Body of pancreas (tissue), 4 donors: Measurements from ENCODE around the gene ZC3H13. TPM values are rescaled to one million over a fixed set of nuclear protein-coding genes. Genes with fewer than 3 reads are reported as not detected.

ENCODE experiments used
- ATAC-seq: fragments of 150-250 bp; one replicate; pipeline ENCODE4 v1.9.1; 2016
- DNase-seq, 4 donors: peaks; one replicate each; pipeline ENCODE4 v3.0.0-alpha.2; 2019
- H3K27ac ChIP-seq, 4 donors: fragments of 200-600 bp; sonication (generic); 1 replicate in 3 of 4; 2 replicates in 1 of 4; pipeline versions ENCODE4 v1.5.1 to v1.6.1; 2016 to 2019; ENCODE audit warnings: mild to moderate bottlenecking in 1 of 4, mixed read lengths in 1 of 4, moderate library complexity in 1 of 4
- H3K27me3 ChIP-seq, 2 donors: fragments of 200-600 bp; sonication (generic); one replicate each; pipeline ENCODE4 v1.6.0; 2016; ENCODE audit warnings: mild to moderate bottlenecking in 1 of 2
- H3K36me3 ChIP-seq, 2 donors: fragments of 200-600 bp; sonication (generic); replicated peaks in 1 of 2; 2 replicates each; pipeline ENCODE4 v1.5.1; 2016; ENCODE audit warnings: low read depth in 2 of 2; ENCODE audit not compliant: insufficient read depth in 1 of 2
- H3K4me1 ChIP-seq: fragments of 200-600 bp; sonication (generic); one replicate; pipeline ENCODE4 v1.6.0; 2016
- H3K4me3 ChIP-seq, 2 donors: fragments of 200-600 bp; sonication (generic); 1 replicate in 1 of 2; 2 replicates in 1 of 2; pipeline ENCODE4 v1.5.1; 2016 to 2019
- H3K9me3 ChIP-seq, 3 donors: fragments of 200-600 bp; sonication (generic); 1 replicate in 2 of 3; 2 replicates in 1 of 3; pipeline ENCODE4 v1.5.1; 2016
- CTCF ChIP-seq, 7 experiments: fragments of 450-650 bp in 4 of 7; fragments of 200-600 bp in 3 of 7; sonication (generic) in 3 of 7; IDR thresholded peaks; one replicate each; pipeline ENCODE4 v1.5.1; 2016 to 2019; ENCODE audit warnings: antibody characterized with exemption in 7 of 7
- POLR2A ChIP-seq, 3 donors: fragments of 450-650 bp; IDR thresholded peaks; one replicate each; pipeline ENCODE4 v1.6.1; 2016; ENCODE audit warnings: antibody characterized with exemption in 3 of 3, mild to moderate bottlenecking in 2 of 3
- WGBS, 2 donors: methylation state at CpG; one replicate each; pipeline ENCODE4 v1.1.5; 2017; 5-methylcytosine and 5-hydroxymethylcytosine counted together
- intact Hi-C: fragments of 100-400 bp; cut with DNase I; formaldehyde crosslinking; loops from one replicate; pipeline ENCODE4 v1.15.1; 2023
- total RNA-seq, 2 donors: library from RNA; depleted of rRNA; stranded (reverse); fragments of >200 nt; gene quantifications; one replicate each; pipeline ENCODE4 v1.1.0, GENCODE V29; 2016

The ZC3H13 gene
- total RNA-seq, 2 donors from 2014 or later: 12.7 to 31.0 TPM

- H3K27ac ChIP-seq: no peak overlapping the region
- H3K36me3 ChIP-seq: no peaks in the 10 kb centered on the region
- no peak for DNase-seq
- TF ChIP-seq CTCF (IDR thresholded peaks at IDR 0.05) (no peak), POLR2A (IDR thresholded peaks at IDR 0.05) (no peak)
- intact Hi-C loops: no loop called here
- H3K9me3 ChIP-seq: no peaks in the 10 kb centered on the region
- H3K4me1 ChIP-seq: no peaks in the 10 kb centered on the region
- H3K27me3 ChIP-seq: no peaks in the 10 kb centered on the region
- no peak overlapping the region for H3K4me3 ChIP-seq
- no peak for ATAC-seq
- WGBS, 2 donors: 77 to 83% methylated on average over 5 of the region's 5 CpGs
Measured at GRCh38 chr13:46071590-46072249, 19.2 kb upstream of the ZC3H13 start.

- WGBS, 2 donors: 81 to 88% methylated on average over 2 of the region's 2 CpGs
- Histone ChIP-seq H3K36me3 (no peaks in the 10 kb centered on the region), H3K27me3 (no peaks in the 10 kb centered on the region), H3K4me1 (no peaks in the 10 kb centered on the region), H3K9me3 (no peaks in the 10 kb centered on the region), H3K27ac (no peak overlapping the region), H3K4me3 (no peak overlapping the region)
- intact Hi-C loops: no loop called here
- TF ChIP-seq POLR2A (IDR thresholded peaks at IDR 0.05) (no peak), CTCF (IDR thresholded peaks at IDR 0.05) (no peak)
- DNase-seq: no peak
- ATAC-seq: no peak
Measured at GRCh38 chr13:46063292-46063691, 10.7 kb upstream of the ZC3H13 start.

- no peak overlapping the region for H3K27ac ChIP-seq
- no peak overlapping the region for H3K4me3 ChIP-seq
- WGBS, 2 donors: 56 to 75% methylated on average over 5 of the region's 5 CpGs
- H3K27me3 ChIP-seq: no peaks in the 10 kb centered on the region
- H3K4me1 ChIP-seq: no peaks in the 10 kb centered on the region
- intact Hi-C loops: no loop called here
- DNase-seq (no peak), ATAC-seq (no peak)
- no peaks in the 10 kb centered on the region for H3K9me3 ChIP-seq
- no peaks in the 10 kb centered on the region for H3K36me3 ChIP-seq
- no peak for TF ChIP-seq POLR2A (IDR thresholded peaks at IDR 0.05)
- TF ChIP-seq CTCF (IDR thresholded peaks at IDR 0.05): no peak
Measured at GRCh38 chr13:46062185-46062584, 9.6 kb upstream of the ZC3H13 start.

GRCh38 chr13:46059405-46059804 lies 6.9 kb upstream of the ZC3H13 start:
- no peaks in the 10 kb centered on the region for H3K4me1 ChIP-seq
- no peak for DNase-seq
- TF ChIP-seq POLR2A (IDR thresholded peaks at IDR 0.05) (no peak), CTCF (IDR thresholded peaks at IDR 0.05) (no peak)
- H3K27me3 ChIP-seq: peaks cover 0 to 4% of the 10 kb centered on the region in 2 donors
- no peak overlapping the region for H3K4me3 ChIP-seq
- H3K9me3 ChIP-seq: no peaks in the 10 kb centered on the region
- H3K36me3 ChIP-seq: no peaks in the 10 kb centered on the region
- no peak for ATAC-seq
- no peak overlapping the region for H3K27ac ChIP-seq
- intact Hi-C loops: loop anchor here (10.0 kb wide), 1 partner anchor 65 kb away; no protein-coding TSS in a partner anchor

- Histone ChIP-seq H3K9me3 (no peaks in the 10 kb centered on the region), H3K27me3 (peaks cover 0 to 4% of the 10 kb centered on the region in 2 donors), H3K4me3 (no peak overlapping the region), H3K27ac (no peak overlapping the region), H3K4me1 (peaks cover 4% of the 10 kb centered on the region), H3K36me3 (no peaks in the 10 kb centered on the region)
- TF ChIP-seq POLR2A (IDR thresholded peaks at IDR 0.05) (no peak), CTCF (IDR thresholded peaks at IDR 0.05) (no peak)
- no peak for DNase-seq
- ATAC-seq: no peak
- intact Hi-C loops: loop anchor here (10.0 kb wide), 1 partner anchor 67 kb away; no protein-coding TSS in a partner anchor
- 54 to 62% methylated on average over 3 of the region's 3 CpGs for WGBS, 2 donors
Measured at GRCh38 chr13:46058268-46058667, 5.7 kb upstream of the ZC3H13 start.
